IPS-11a (cell line): ENCODE data around the gene NDP.
A peak's percentile ranks its signal among the peaks of the same experiment; 100 is the strongest.

Source experiments
- H3K4me3 ChIP-seq: one replicate; pipeline ENCODE4 v1.5.1; 2013; ENCODE audit warnings: low read depth, low read length, control low read depth

Gene NDP

DNA sequence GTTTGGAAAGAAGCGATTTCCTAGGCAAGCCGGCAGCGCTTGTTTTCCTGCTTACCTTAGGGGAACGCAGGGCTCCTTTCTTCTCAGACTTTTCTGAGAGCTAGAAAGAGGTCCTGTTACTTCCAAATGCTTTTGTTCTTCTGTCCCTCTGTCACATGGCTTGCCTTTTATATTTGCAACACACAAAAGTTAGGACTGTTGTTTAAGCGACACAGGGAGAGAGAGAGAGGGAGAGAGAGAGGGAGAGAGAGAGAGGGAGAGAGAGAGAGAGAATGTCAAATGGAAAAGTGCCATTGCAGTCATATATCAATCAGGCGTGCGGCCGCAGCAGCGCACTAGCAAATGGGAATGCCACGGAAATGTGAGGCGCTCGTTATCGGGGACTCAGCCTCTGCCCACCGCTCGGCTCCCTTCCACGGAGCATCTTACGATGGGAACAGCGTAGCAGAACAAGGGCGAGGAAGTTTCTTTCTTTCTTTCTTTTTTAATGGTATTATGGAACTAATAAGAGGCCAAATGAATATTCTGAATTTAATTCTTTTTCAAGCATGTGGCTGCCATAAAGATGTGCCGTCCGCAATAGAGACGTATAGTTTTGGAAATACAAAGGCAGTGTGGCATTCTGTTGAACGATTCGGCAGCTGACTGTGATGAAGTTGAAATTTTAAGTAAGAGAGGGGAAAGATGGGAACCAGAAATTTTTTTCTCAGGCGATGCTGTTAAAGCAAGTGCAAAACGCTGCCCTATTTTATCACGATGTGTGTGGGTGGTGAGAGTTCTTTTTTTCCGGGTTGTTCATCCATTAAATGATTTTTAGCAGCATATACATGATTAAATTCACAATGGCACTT is at the start of gene NDP:
Gene NDP (minus strand): TSS at position 142 of the 851 bp plus-strand sequence. CDS start 14,745 bp downstream, outside the sequence.
- peak within 1 kb of the TSS; percentile 13 for H3K4me3 ChIP-seq

DNA sequence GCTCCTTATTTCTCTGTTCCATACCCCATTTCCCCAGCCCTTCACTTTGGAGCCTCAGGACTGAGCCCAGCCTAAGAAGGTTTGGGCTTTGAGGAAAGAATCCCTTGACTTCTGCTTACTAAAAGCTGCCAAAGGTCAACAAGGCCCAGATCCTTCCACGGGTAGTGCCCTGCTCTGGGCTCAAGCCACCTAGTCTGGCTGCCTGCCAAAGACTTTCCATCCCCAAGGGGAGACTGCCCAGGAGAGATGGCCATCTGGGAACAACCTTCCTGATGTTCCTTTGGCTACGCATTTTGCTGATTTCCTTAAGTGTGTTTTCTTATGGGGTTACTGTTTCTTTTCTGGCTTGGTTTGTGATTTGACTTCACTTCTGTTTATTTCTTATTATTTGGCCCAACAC is 49.8 kb upstream of the NDP start:
- H3K4me3 ChIP-seq = no peak overlapping the region

DNA sequence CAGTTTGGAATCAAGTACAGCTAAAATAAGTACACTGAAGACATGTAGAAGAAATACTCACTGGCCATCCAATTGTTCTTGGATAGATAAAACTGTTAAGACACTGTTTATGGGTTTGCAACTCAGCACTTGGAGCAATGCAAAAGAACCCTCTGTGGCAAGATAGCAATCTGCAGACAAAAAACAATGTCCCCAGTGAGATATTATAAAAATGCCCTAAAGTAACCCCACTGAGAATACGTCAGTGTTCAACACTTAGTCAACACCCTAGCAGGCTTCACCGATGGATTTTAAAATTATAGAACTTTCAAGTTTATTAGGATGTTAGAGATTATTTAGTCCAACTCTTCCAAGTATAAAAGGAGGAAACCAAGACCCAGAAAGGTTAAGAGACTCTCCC is 47.5 kb upstream of the NDP start:
- no peak overlapping the region for H3K4me3 ChIP-seq

GRCh38 chrX:44019911-44020310 is 46.7 kb upstream of the NDP start:
- H3K4me3 ChIP-seq = no peak overlapping the region

- H3K4me3 ChIP-seq = no peak overlapping the region
Observed at GRCh38 chrX:44017676-44018075, 44.5 kb upstream of the NDP start.

DNA sequence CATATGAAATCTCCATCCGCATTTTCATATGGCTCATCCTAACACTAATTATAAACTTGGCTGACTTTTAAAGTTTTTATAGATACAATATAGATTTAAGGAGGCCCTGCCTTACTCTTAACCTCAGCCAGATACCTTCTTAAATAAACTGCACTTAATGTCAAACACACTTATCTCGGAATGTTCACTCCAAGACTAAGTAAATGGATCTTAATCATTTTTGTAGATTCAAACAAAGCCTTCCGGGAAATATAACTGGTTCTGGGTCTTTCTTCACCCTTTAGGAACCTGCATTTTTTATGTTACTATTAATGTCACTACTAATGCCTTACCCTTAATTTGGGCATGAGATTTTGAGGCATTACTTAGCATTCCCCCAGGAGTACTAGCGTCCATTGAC is 43.7 kb upstream of the NDP start:
- H3K4me3 ChIP-seq = no peak overlapping the region

DNA sequence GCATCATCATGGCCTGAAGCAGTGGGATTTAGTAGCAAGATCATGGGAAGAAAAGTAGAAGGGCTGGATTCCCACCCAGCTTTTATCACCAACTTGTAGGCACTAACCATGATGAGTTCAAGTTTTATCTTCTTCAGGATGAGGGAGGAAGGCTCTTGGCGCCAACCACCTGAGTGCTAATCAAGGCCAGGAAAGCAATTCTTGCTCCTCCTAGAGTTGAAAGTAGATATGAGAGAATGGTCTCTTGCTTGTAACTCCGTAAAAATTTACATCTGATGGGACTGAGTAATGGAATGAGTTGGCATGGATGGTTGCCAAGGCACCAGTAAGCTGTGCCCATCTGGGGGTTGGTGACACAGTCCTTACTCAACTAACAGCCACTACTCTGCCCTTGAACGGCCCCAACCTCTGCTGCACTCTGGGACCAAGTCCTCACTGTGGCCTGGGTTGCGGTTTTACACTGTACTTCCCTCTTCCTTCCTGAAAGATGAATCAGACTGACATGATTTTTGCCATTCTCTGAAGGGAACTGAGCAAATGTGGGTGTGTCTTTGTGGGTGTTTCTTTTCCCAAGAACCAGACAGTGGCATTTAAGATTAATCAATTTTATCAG is 39.4 kb upstream of the NDP start:
- no peak overlapping the region for H3K4me3 ChIP-seq

DNA sequence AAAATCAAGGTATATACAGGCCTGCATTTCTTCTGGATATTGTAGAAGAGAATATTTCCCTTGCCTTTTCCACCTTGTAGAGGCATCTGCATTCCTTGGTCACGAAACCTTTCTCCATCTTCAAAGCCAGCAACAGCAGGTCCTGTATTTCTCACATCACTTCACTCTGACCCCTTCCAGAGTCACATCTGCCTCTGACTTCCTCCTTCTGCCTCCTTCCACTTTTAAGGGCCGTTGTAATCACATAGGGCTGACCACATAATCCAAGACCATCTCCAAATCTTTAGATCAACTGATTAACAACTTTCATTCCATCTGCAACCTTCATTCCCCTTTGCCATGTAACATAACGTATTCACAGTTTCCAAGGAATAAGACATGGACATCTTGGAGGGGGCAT is 38.3 kb upstream of the NDP start:
- no peak overlapping the region for H3K4me3 ChIP-seq

GRCh38 chrX:44010626-44011025 is 37.4 kb upstream of the NDP start:
- H3K4me3 ChIP-seq = no peak overlapping the region

GRCh38 chrX:44006081-44006480 is 32.9 kb upstream of the NDP start:
- no peak overlapping the region for H3K4me3 ChIP-seq

DNA sequence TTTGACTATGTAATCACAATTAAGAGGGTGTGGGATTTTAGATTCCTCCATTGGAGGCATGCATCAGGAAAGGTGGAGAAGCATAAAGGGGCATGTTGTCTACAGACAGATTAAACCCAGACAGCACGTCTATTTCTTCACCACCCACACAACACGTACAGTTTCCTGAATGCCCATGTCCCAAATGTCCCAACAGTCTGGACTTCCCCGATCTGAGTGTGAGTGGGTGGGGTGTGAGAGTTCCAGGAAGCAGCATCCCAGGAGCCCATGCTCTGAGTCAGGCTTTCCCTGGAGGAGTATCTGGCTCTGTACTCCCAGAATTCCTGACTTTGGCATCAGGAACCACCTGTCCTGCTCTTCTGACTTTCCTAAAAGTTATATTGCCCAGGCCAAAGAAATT is 30.8 kb upstream of the NDP start:
- H3K4me3 ChIP-seq = no peak overlapping the region

GRCh38 chrX:44002567-44002966 is 29.4 kb upstream of the NDP start:
- H3K4me3 ChIP-seq = no peak overlapping the region

- no peak overlapping the region for H3K4me3 ChIP-seq
Observed at GRCh38 chrX:43998374-43998773, 25.2 kb upstream of the NDP start.

GRCh38 chrX:43996491-43996890 is 23.3 kb upstream of the NDP start:
- no peak overlapping the region for H3K4me3 ChIP-seq

DNA sequence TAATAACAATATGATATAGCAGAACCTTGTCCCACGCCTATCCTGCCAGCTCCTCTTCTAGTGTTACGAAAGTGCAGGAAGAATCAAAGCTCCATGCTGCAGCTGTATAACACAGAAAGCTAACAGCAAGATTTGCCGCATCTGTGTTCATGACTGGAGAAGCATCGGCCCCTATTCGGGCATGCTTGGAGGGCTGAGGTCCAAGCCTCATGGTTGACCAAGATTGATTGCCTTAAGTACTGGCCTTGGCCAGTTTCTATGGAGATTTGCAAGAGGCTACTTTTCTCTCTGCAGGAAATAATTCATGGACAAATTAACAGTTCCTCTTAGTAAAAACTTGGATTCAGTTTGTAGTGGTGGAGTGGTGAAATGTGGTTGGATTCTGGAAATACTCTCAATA is 12.9 kb upstream of the NDP start:
- H3K4me3 ChIP-seq = no peak overlapping the region

GRCh38 chrX:43985511-43985910 is 12.3 kb upstream of the NDP start:
- no peak overlapping the region for H3K4me3 ChIP-seq

- H3K4me3 ChIP-seq = no peak overlapping the region
Observed at GRCh38 chrX:43978226-43978625, 5.0 kb upstream of the NDP start.

GRCh38 chrX:43976205-43976604 is 3.0 kb upstream of the NDP start:
- no peak overlapping the region for H3K4me3 ChIP-seq

DNA sequence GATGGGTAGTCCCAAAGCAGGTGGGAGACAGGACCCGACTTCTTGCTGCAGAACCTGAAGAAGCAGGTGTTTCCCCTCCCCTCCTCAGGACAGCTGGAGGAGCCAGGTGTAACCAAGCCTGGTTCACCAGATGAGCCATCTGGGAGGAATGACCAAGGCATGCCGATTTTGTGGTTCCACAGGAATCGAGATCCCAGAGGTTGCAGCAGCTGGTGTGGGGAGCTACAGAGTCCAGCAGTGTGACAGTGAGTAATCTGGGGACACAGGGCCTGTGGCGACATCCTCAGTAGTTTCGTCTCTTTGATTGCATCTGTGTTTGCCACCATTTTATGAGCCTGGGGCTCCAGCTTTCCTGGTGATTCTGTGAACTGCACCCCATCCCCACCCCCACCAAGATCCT is 2.6 kb upstream of the NDP start:
- no peak overlapping the region for H3K4me3 ChIP-seq

- H3K4me3 ChIP-seq = no peak overlapping the region
Observed at GRCh38 chrX:43974741-43975465, 1.7 kb upstream of the NDP start.

GRCh38 chrX:43974100-43974475 is 898 bp upstream of the NDP start:
- H3K4me3 ChIP-seq = no peak overlapping the region
